Uterus (tissue), 4 donors: ENCODE data around the gene DAB2IP. TPM values are rescaled to one million over a fixed set of nuclear protein-coding genes. Genes with fewer than 3 reads are reported as not detected.
A peak's percentile ranks its signal among the peaks of the same experiment; 100 is the strongest.
"Not testable (repeated sequence)": the region's sequence is repeated elsewhere in the genome, so short reads cannot be mapped to it uniquely, and the experiment has no call there.

Experiments
- DNase-seq, 2 donors: peaks; one replicate each; pipeline ENCODE4 v3.0.0-alpha.2; 2019 to 2020
- H3K27ac ChIP-seq, 2 donors: fragments of 200-600 bp; sonication (generic); 1 replicate in 1 of 2; 2 replicates in 1 of 2; pipeline ENCODE4 v1.5.1; 2016 to 2018
- H3K27me3 ChIP-seq, 2 donors: fragments of 200-600 bp; sonication (generic); one replicate each; pipeline ENCODE4 v1.5.1; 2018 to 2019; ENCODE audit warnings: control low read depth in 1 of 2
- H3K36me3 ChIP-seq, 2 donors: fragments of 200-600 bp; sonication (generic); one replicate each; pipeline ENCODE4 v1.5.1; 2019; ENCODE audit warnings: control low read depth in 1 of 2
- H3K4me1 ChIP-seq, 2 donors: fragments of 200-600 bp; sonication (generic); one replicate each; pipeline ENCODE4 v1.5.1; 2018 to 2019; ENCODE audit warnings: control low read depth in 1 of 2
- H3K4me3 ChIP-seq, 2 donors: fragments of 200-600 bp; sonication (generic); 1 replicate in 1 of 2; 2 replicates in 1 of 2; pipeline ENCODE4 v1.5.1; 2018 to 2019; ENCODE audit warnings: mild to moderate bottlenecking in 1 of 2
- H3K9me3 ChIP-seq, 2 donors: fragments of 200-600 bp; sonication (generic); one replicate each; pipeline ENCODE4 v1.5.1; 2019; ENCODE audit warnings: control low read depth in 1 of 2
- POLR2A ChIP-seq, 2 donors: fragments of 450-650 bp; IDR thresholded peaks; one replicate each; pipeline ENCODE4 v1.6.1; 2016; ENCODE audit warnings: antibody characterized with exemption in 2 of 2, mild to moderate bottlenecking in 1 of 2, moderate library complexity in 1 of 2
- intact Hi-C: fragments of 100-400 bp; cut with DNase I; formaldehyde crosslinking; loops from one replicate; pipeline ENCODE4 v1.15.1; 2023; ENCODE audit warnings: low total_unique reads
- total RNA-seq, 4 donors: library from RNA; depleted of rRNA in 3 of 4; stranded (reverse); fragments of >200 nt in 3 of 4; gene quantifications; one replicate each; pipeline versions ENCODE4 v1.1.0 to v1.2.4, GENCODE V29; 2014 to 2023
- TF ChIP-seq, protein P1 (sequence below), 4 experiments: fragments of 200-600 bp in 2 of 4; fragments of 450-650 bp in 2 of 4; sonication (generic) in 2 of 4; IDR thresholded peaks; one replicate each; pipeline ENCODE4 v1.5.1; 2016 to 2019; ENCODE audit warnings: antibody characterized with exemption in 4 of 4, mild to moderate bottlenecking in 2 of 4, moderate library complexity in 1 of 4
- donor health status: DM: yes; HTN: yes; CAD: no.

The DAB2IP gene
- total RNA-seq, 4 donors from 2014 or later = 22.0 to 139 (median 31.6) TPM

- Histone ChIP-seq H3K4me1 (peaks cover 5 to 7% of the 10 kb centered on the region in 2 donors), H3K4me3 (no peak overlapping the region), H3K36me3 (no peaks in the 10 kb centered on the region), H3K27me3 (no peaks in the 10 kb centered on the region), H3K27ac (peak overlapping the region; percentile 10 to 46), H3K9me3 (no peaks in the 10 kb centered on the region)
- intact Hi-C loops = no loop called here
- TF ChIP-seq POLR2A (IDR thresholded peaks at IDR 0.05) = no peak
- TF ChIP-seq, protein P1, sequence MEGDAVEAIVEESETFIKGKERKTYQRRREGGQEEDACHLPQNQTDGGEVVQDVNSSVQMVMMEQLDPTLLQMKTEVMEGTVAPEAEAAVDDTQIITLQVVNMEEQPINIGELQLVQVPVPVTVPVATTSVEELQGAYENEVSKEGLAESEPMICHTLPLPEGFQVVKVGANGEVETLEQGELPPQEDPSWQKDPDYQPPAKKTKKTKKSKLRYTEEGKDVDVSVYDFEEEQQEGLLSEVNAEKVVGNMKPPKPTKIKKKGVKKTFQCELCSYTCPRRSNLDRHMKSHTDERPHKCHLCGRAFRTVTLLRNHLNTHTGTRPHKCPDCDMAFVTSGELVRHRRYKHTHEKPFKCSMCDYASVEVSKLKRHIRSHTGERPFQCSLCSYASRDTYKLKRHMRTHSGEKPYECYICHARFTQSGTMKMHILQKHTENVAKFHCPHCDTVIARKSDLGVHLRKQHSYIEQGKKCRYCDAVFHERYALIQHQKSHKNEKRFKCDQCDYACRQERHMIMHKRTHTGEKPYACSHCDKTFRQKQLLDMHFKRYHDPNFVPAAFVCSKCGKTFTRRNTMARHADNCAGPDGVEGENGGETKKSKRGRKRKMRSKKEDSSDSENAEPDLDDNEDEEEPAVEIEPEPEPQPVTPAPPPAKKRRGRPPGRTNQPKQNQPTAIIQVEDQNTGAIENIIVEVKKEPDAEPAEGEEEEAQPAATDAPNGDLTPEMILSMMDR (IDR thresholded peaks at IDR 0.05) = no peak
- no peak for DNase-seq
These were observed 38.3 kb upstream of the DAB2IP start for GRCh38 chr9:121613009-121613752.

DNA sequence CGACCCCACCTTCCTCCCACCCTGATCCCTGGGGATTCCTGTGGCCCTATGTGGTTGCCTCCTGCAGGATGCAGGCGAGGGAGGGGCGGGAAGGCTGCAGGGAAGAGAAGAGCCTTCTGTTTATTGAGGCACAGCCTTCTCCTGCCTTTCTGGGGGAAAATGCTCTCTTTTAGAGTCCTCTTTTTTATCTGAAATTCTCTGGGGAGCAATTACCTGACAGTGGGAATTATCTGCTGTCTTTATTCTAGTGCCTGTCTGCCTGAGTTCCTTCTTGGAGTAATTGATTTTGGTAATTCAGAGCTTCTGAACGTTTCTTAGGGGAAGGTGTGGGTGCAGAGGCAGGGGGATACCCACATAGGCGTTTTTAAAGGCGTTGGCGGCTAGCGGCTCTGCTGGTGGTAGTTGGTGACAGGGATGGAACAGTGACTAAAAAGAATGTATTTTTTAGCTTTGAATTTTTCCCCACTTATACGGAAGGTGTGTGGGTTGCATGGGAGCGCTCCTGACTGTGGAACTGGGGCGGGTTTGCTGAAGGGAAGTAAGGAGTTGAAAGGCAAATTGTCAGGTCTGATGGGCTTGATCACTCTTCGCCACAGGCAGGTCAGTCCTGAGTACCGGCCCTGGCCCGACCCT is 35.2 kb upstream of the DAB2IP start:
- no peak for DNase-seq
- Histone ChIP-seq H3K9me3 (no peaks in the 10 kb centered on the region), H3K27me3 (no peaks in the 10 kb centered on the region), H3K4me3 (no peak overlapping the region), H3K4me1 (peaks cover 0 to 10% of the 10 kb centered on the region in 2 donors), H3K27ac (no peak overlapping the region), H3K36me3 (no peaks in the 10 kb centered on the region)
- TF ChIP-seq, protein P1 (IDR thresholded peaks at IDR 0.05) = no peak
- TF ChIP-seq POLR2A (IDR thresholded peaks at IDR 0.05) = no peak
- intact Hi-C loops = no loop called here

- TF ChIP-seq, protein P1 (IDR thresholded peaks at IDR 0.05) = no peak
- TF ChIP-seq POLR2A (IDR thresholded peaks at IDR 0.05) = no peak
- Histone ChIP-seq H3K4me3 (no peak overlapping the region), H3K27ac (no peak overlapping the region), H3K27me3 (no peaks in the 10 kb centered on the region), H3K9me3 (no peaks in the 10 kb centered on the region), H3K4me1 (peaks cover 0 to 3% of the 10 kb centered on the region in 2 donors), H3K36me3 (no peaks in the 10 kb centered on the region)
- intact Hi-C loops = no loop called here
- DNase-seq = no peak
These were observed 32.9 kb upstream of the DAB2IP start for GRCh38 chr9:121618504-121618903.

DNA sequence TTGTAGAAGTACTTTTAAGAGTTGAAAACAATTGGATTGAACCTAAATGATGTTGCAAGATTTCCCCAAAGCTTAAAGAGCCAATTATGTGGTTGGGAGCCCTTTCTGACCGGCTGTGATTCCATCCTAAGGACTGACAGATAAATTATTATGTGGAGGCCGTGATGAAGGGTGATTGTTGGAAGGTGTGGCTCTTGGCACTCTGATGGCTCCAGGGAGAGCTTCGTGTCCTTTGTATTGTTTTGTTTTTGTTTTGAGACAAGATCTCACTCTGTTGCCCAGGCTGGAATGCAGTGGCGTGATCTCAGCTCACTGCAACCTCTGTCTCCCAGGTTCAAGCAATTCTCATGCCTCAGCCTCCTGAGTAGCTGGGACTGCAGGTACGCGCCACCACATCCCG is 32.5 kb upstream of the DAB2IP start:
- H3K4me3 ChIP-seq, H3K9me3 ChIP-seq, H3K36me3 ChIP-seq, H3K27me3 ChIP-seq, intact Hi-C loops, DNase-seq, H3K4me1 ChIP-seq: not testable (repeated sequence)
- H3K27ac ChIP-seq = peak overlapping the region in 1 of 2 donors; percentile 39

DNA sequence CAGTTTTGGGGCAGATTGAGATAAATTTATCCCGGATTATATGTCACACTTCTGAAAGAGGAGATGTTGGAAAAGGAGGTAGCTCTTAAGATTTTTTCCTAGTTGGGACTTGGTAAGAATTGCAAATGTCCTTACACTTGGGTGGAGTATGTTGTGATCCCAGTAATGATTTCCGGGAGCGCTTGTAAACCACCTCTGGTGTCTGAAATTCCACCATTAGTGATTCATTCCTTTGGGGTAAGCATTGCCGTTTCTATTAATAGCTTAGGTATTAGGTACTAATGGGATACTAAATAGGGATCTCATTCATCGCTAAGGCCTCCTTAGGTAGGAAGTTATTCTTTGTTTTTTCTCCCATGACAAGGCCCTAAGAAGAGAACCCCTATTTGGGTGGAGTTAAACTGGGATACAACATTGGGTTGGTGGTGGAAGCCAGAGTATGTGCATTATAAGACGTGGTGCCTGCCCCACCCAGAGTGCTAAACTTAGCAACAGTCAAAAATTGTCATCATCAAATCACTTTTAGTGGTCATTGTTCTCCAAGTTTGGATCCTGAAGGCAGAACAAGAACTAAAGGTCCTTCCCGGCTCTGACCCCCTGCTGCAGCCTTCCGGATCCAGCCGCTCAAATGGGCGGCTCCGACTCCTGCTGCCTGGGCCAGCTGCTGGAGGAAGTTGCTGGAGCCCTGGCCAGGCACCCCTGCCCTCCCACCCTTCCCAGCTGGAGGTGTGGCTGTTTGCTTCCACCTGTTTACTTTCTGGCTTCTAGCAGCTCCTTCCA is 31.7 kb upstream of the DAB2IP start:
- no peaks in the 10 kb centered on the region for H3K9me3 ChIP-seq
- H3K27ac ChIP-seq = peak overlapping the region; percentile 18 to 39
- DNase-seq = peak in 1 of 2 donors; percentile 57
- TF ChIP-seq, protein P1 (IDR thresholded peaks at IDR 0.05) = no peak
- no peak for TF ChIP-seq POLR2A (IDR thresholded peaks at IDR 0.05)
- no peaks in the 10 kb centered on the region for H3K36me3 ChIP-seq
- intact Hi-C loops = no loop called here
- H3K27me3 ChIP-seq = no peaks in the 10 kb centered on the region
- H3K4me3 ChIP-seq = no peak overlapping the region
- H3K4me1 ChIP-seq = peaks cover 0 to 3% of the 10 kb centered on the region in 2 donors
